WTC11 (cell line): ENCODE results near the gene RAB1A. TPM values are rescaled to one million over a fixed set of nuclear protein-coding genes. Genes with fewer than 3 reads are reported as not detected.
A peak's percentile ranks its signal among the peaks of the same experiment; 100 is the strongest.

ENCODE experiments used
- ATAC-seq: fragments of 200-7000 bp; cut with Tn5 transposase; 2 replicates; pipeline ENCODE4 v1.10.0; 2021; ENCODE audit warnings: mild to moderate bottlenecking, moderate library complexity
- CTCF ChIA-PET: fragments of 300-600 bp; sonication (Branson Sonifier 250); formaldehyde crosslinking; loops from one replicate; lab custom pipeline; 2021; ENCODE audit warnings: antibody characterized with exemption; lab: Charles Lee
- POLR2A ChIA-PET: fragments of 350-600 bp; sonication (Branson Sonifier 250); formaldehyde crosslinking; loops from one replicate; lab custom pipeline; 2021; ENCODE audit warnings: antibody characterized with exemption; lab: Charles Lee
- DNase-seq: peaks from one replicate; pipeline ENCODE4 v3.0.0; 2021; ENCODE audit warnings: low spot score
- H3K27ac Mint-ChIP-seq: 2 replicates; pipeline ENCODE4 v1.8.0; 2021; ENCODE audit warnings: mixed read lengths
- H3K27me3 Mint-ChIP-seq: 2 replicates; pipeline ENCODE4 v1.8.0; 2021; ENCODE audit warnings: low read depth, mild to moderate bottlenecking, moderate library complexity, mixed read lengths
- H3K36me3 Mint-ChIP-seq: 2 replicates; pipeline ENCODE4 v1.8.0; 2021; ENCODE audit warnings: mixed read lengths
- H3K4me1 Mint-ChIP-seq: 2 replicates; pipeline ENCODE4 v1.8.0; 2022; ENCODE audit warnings: mixed read lengths
- H3K4me3 Mint-ChIP-seq: 2 replicates; pipeline ENCODE4 v1.8.0; 2021; ENCODE audit warnings: mild to moderate bottlenecking, moderate library complexity, mixed read lengths
- H3K9me3 Mint-ChIP-seq: 2 replicates; pipeline ENCODE4 v1.8.0; 2021; ENCODE audit warnings: mixed read lengths
- AFF4 ChIP-seq: sonication (generic); formaldehyde crosslinking; IDR thresholded peaks from 2 replicates; pipeline ENCODE4 v1.8.1; 2023; ENCODE audit warnings: mild to moderate bottlenecking, missing genetic modification reagents, borderline replicate concordance
- ATF3 ChIP-seq: sonication (generic); formaldehyde crosslinking; conservative IDR thresholded peaks from 2 replicates; pipeline ENCODE4 v1.8.1; 2022; ENCODE audit warnings: mild to moderate bottlenecking, missing genetic modification reagents
- CREM ChIP-seq: sonication (generic); formaldehyde crosslinking; IDR thresholded peaks from 2 replicates; pipeline ENCODE4 v1.8.1; 2022; ENCODE audit warnings: mild to moderate bottlenecking, missing genetic modification reagents, moderate library complexity
- ELF4 ChIP-seq: sonication (generic); formaldehyde crosslinking; IDR thresholded peaks from 2 replicates; pipeline ENCODE4 v1.8.1; 2022; ENCODE audit warnings: low read depth, mild to moderate bottlenecking, moderate library complexity, missing genetic modification reagents
- ERG ChIP-seq: fragments of 250-450 bp; sonication (Bioruptor Pico); IDR thresholded peaks from 2 replicates; pipeline ENCODE4 v1.8.0; 2021; ENCODE audit warnings: mild to moderate bottlenecking
- ESRRA ChIP-seq: sonication (generic); formaldehyde crosslinking; IDR thresholded peaks from 2 replicates; pipeline ENCODE4 v1.8.1; 2022; ENCODE audit warnings: mild to moderate bottlenecking, missing genetic modification reagents, borderline replicate concordance
- GABPB1 ChIP-seq: sonication (generic); formaldehyde crosslinking; IDR thresholded peaks from 2 replicates; pipeline ENCODE4 v1.8.1; 2023; ENCODE audit warnings: mild to moderate bottlenecking, missing genetic modification reagents
- GTF2I ChIP-seq: fragments of 250-450 bp; sonication (Bioruptor Pico); conservative IDR thresholded peaks from 2 replicates; pipeline ENCODE4 v1.4.0; 2021; ENCODE audit warnings: mild to moderate bottlenecking
- IRF2 ChIP-seq: sonication (generic); formaldehyde crosslinking; IDR thresholded peaks from 2 replicates; pipeline ENCODE4 v1.8.0; 2022; ENCODE audit warnings: low read depth, missing genetic modification reagents, borderline replicate concordance
- MAX ChIP-seq: sonication (generic); formaldehyde crosslinking; IDR thresholded peaks from 2 replicates; pipeline ENCODE4 v1.8.0; 2022; ENCODE audit warnings: mild to moderate bottlenecking, missing genetic modification reagents
- MXD4 ChIP-seq: fragments of 250-450 bp; sonication (Bioruptor Pico); IDR thresholded peaks from 2 replicates; pipeline ENCODE4 v1.8.0; 2021; ENCODE audit warnings: mild to moderate bottlenecking, moderate library complexity, borderline replicate concordance
- MYBL2 ChIP-seq: sonication (generic); formaldehyde crosslinking; IDR thresholded peaks from 2 replicates; pipeline ENCODE4 v1.8.1; 2023; ENCODE audit warnings: mild to moderate bottlenecking, moderate library complexity, missing genetic modification reagents
- NFE2L1 ChIP-seq: sonication (generic); formaldehyde crosslinking; IDR thresholded peaks from 2 replicates; pipeline ENCODE4 v1.8.1; 2023; ENCODE audit warnings: missing genetic modification reagents
- NFYB ChIP-seq: sonication (generic); formaldehyde crosslinking; conservative IDR thresholded peaks from 2 replicates; pipeline ENCODE4 v1.8.0; 2022; ENCODE audit warnings: low read depth, missing genetic modification reagents
- OVOL2 ChIP-seq: fragments of 250-450 bp; sonication (Bioruptor Pico); IDR thresholded peaks from 2 replicates; pipeline ENCODE4 v1.9.0; 2021; ENCODE audit warnings: mild to moderate bottlenecking, borderline replicate concordance
- PREB ChIP-seq: sonication (generic); formaldehyde crosslinking; IDR thresholded peaks from 2 replicates; pipeline ENCODE4 v1.8.1; 2022; ENCODE audit warnings: mild to moderate bottlenecking, missing genetic modification reagents, moderate library complexity, borderline replicate concordance
- RELA ChIP-seq: sonication (generic); formaldehyde crosslinking; IDR thresholded peaks from 2 replicates; pipeline ENCODE4 v1.8.1; 2022; ENCODE audit warnings: missing genetic modification reagents, mild to moderate bottlenecking, borderline replicate concordance
- SMAD3 ChIP-seq: sonication (generic); formaldehyde crosslinking; IDR thresholded peaks from 2 replicates; pipeline ENCODE4 v1.8.0; 2022; ENCODE audit warnings: missing genetic modification reagents, mild to moderate bottlenecking, borderline replicate concordance
- SOX15 ChIP-seq: fragments of 250-450 bp; sonication (Bioruptor Pico); IDR thresholded peaks from 2 replicates; pipeline ENCODE4 v1.9.0; 2021; ENCODE audit warnings: mild to moderate bottlenecking
- TEAD1 ChIP-seq: sonication (generic); formaldehyde crosslinking; IDR thresholded peaks from 2 replicates; pipeline ENCODE4 v1.8.0; 2022; ENCODE audit warnings: mild to moderate bottlenecking, missing genetic modification reagents
- ZNF232 ChIP-seq: sonication (generic); formaldehyde crosslinking; IDR thresholded peaks from 2 replicates; pipeline ENCODE4 v1.8.0; 2022; ENCODE audit warnings: mild to moderate bottlenecking, missing genetic modification reagents
- ZNF263 ChIP-seq: sonication (generic); formaldehyde crosslinking; IDR thresholded peaks from 2 replicates; pipeline ENCODE4 v1.8.1; 2022; ENCODE audit warnings: low read depth, mild to moderate bottlenecking, moderate library complexity, missing genetic modification reagents
- ZNF281 ChIP-seq: sonication (generic); formaldehyde crosslinking; IDR thresholded peaks from 2 replicates; pipeline ENCODE4 v1.8.0; 2023; ENCODE audit warnings: mild to moderate bottlenecking, missing genetic modification reagents
- ZNF416 ChIP-seq: fragments of 250-450 bp; sonication (Bioruptor Pico); IDR thresholded peaks from 2 replicates; pipeline ENCODE4 v1.9.0; 2021; ENCODE audit warnings: mild to moderate bottlenecking, inconsistent platforms
- ZNF423 ChIP-seq: fragments of 250-450 bp; sonication (Bioruptor Pico); IDR thresholded peaks from 2 replicates; pipeline ENCODE4 v2.1.2; 2022; ENCODE audit warnings: mild to moderate bottlenecking, moderate library complexity
- total RNA-seq: library from RNA; stranded (reverse); gene quantifications from 3 replicates; pipeline ENCODE4 v1.2.3, GENCODE V29; 2021

Gene RAB1A
- total RNA-seq, 1 experiment from 2014 or later, result 114 TPM

- peak overlapping the region; percentile 61; the same call in 1 of the 2 replicates for H3K27ac Mint-ChIP-seq
- ChIA-PET CTCF (interaction anchor here (1.0 to 4.6 kb wide), 8 partner anchors 11 to 147 kb away, joined by 3 to 19 read pairs (median 5); partner anchors contain the start of gene RAB1A), POLR2A (no interaction called here)
- no peaks in the 10 kb centered on the region for H3K9me3 Mint-ChIP-seq
- H3K27me3 Mint-ChIP-seq, result no peaks in the 10 kb centered on the region
- ATAC-seq, result peak; percentile 54
- H3K4me3 Mint-ChIP-seq, result no peak overlapping the region
- H3K36me3 Mint-ChIP-seq, result peaks cover 34% of the 10 kb centered on the region
- peaks cover 8% of the 10 kb centered on the region for H3K4me1 Mint-ChIP-seq
- TF ChIP-seq PREB (CRISPR knock-in tag) (no peak), IRF2 (CRISPR knock-in tag) (no peak), ZNF281 (no peak), ZNF416 (CRISPR knock-in tag) (no peak), AFF4 (CRISPR knock-in tag) (no peak), MXD4 (CRISPR knock-in tag) (no peak), ZNF232 (CRISPR knock-in tag) (no peak), NFE2L1 (CRISPR knock-in tag) (no peak), TEAD1 (CRISPR knock-in tag) (no peak), GABPB1 (CRISPR knock-in tag) (no peak), SMAD3 (CRISPR knock-in tag) (no peak), ELF4 (CRISPR knock-in tag) (no peak), MAX (no peak), ZNF263 (no peak)
- TF ChIP-seq, all 79 proteins: peak for 0
- DNase-seq, result no peak
Observed at GRCh38 chr2:65070172-65070830, 59.6 kb downstream of the RAB1A start.

GRCh38 chr2:65069439-65069824 lies 60.5 kb downstream of the RAB1A start:
- Mint-ChIP-seq H3K4me3 (no peak overlapping the region), H3K27ac (peak overlapping the region; percentile 41; the same call in 1 of the 2 replicates), H3K36me3 (peaks cover 34% of the 10 kb centered on the region), H3K4me1 (peaks cover 12% of the 10 kb centered on the region; the same call in 1 of the 2 replicates), H3K27me3 (no peaks in the 10 kb centered on the region)
- DNase-seq, result no peak
- TF ChIP-seq OVOL2 (CRISPR knock-in tag), result no peak
- TF ChIP-seq ERG (CRISPR knock-in tag), result no peak
- TF ChIP-seq ESRRA (CRISPR knock-in tag), result no peak
- TF ChIP-seq ZNF416 (CRISPR knock-in tag), result no peak
- no peak for TF ChIP-seq CREM (CRISPR knock-in tag)
- TF ChIP-seq ATF3 (CRISPR knock-in tag), result no peak
- no peak for TF ChIP-seq ZNF423
- TF ChIP-seq GTF2I (CRISPR knock-in tag), result no peak
- TF ChIP-seq MYBL2 (CRISPR knock-in tag), result no peak
- no peak for TF ChIP-seq SOX15
- TF ChIP-seq NFYB (CRISPR knock-in tag), result no peak
- TF ChIP-seq RELA (CRISPR knock-in tag), result no peak
- TF ChIP-seq, all 79 proteins: peak for 0
- ChIA-PET CTCF (interaction anchor here (2.7 to 4.6 kb wide), 3 partner anchors 61 to 118 kb away, joined by 10 to 19 read pairs (median 13); partner anchors contain the start of gene RAB1A), POLR2A (no interaction called here)
- no peaks in the 10 kb centered on the region for H3K9me3 Mint-ChIP-seq
- ATAC-seq, result no peak
